Stimulated activated CD4-positive, alpha-beta T cell treated with anti-CD3 and anti-CD28 coated beads, Interleukin-4, amount 100 ng/mL, for 24 hours (primary cell): ENCODE results near the gene EPS15.

ENCODE experiments used
- DNase-seq: peaks from one replicate; pipeline ENCODE4 v3.0.0-alpha.2; 2020

Gene EPS15

DNA sequence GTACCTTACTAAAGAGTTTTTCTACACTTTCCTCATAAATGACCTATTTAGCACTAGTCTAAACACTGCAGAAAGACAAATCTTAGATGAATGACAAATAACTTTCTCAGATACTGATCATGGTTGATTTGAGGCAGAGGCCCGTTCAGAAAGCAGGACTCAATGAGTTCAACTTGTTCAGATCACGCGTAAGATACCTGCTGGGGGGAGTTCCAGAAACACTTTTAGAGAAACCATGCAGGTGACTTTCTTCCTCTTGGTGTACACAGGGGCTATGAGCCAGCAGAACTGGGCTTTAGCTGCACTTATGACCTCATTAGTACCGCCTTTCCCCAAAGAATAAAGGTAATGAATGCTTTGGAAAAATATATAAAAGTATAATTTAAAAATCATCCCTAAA, 149.9 kb downstream of the EPS15 start:
- no peak for DNase-seq

DNA sequence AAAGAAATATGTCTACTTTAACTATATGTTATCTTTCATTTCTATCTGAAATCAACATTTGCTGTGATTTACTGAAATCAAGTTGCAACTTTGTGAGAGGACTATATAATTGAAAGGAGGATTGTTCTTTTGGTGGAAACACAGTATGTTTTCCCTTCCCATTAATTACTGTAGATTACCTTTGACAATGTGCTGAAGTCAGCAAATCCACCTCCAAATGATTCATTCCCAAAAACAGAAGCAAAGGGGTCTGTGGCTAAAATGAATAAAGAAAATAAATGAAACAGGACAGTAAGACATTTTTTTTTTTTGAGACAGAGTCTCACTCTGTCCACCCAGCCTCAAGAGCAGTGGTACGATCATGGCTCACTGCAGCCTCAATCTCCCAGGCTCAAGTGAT, 153.3 kb downstream of the EPS15 start:
- no peak for DNase-seq

DNA sequence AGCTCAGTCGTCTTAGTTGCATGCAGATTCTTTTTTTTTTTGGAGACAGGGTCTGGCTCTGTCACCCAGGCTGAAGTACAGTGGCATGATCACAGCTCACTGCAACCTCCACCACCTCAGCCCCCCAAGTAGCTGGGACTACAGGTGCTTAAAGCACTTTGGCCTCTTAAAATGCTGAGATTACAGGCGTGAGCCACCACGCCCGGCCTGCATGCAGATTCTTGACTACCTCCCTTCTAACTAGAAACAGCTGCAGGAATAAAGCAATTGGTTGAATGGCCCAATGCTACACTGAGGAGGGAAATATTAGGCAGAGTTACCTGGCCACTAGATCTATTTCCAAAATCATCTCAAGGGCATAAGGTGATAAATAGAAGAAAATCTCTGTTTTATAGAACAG, 159.2 kb downstream of the EPS15 start:
- DNase-seq: no peak

DNA sequence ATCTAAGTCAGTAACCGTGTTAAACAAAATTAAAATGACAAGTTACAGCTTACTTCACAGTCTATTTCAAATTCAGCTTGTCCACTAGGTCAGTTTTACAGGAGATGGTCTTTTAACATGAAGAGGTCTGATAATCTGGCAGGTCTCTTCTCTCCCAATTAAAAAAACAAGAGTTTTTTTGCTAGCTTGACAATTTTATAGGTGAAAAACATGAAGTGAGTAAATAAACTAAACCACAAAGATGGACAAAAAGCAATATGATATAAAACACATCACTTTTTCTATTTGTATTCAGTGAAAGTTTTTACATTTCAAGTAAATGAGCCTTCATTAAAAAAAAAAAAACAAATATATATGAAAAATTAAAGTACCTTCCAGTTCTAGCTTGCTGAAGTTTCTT, 163.7 kb downstream of the EPS15 start:
- no peak for DNase-seq

DNA sequence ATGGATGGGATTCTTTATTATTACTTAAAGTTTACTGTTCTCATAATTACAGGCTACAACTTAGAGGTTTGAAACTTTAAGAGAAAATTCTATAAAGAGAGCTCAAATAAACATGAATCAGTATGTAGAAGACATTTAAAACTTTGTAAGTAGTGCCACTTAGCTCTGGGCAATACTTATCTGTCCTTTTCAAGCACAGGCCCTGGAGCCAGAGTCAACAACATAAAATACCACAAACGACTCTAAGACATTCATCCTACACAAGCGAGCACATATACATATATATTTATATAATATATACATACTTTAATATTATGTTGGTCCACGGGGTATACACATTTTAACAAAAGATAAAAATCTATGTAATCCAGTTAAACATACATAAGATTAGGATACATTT, 164.7 kb downstream of the EPS15 start:
- DNase-seq: no peak

DNA sequence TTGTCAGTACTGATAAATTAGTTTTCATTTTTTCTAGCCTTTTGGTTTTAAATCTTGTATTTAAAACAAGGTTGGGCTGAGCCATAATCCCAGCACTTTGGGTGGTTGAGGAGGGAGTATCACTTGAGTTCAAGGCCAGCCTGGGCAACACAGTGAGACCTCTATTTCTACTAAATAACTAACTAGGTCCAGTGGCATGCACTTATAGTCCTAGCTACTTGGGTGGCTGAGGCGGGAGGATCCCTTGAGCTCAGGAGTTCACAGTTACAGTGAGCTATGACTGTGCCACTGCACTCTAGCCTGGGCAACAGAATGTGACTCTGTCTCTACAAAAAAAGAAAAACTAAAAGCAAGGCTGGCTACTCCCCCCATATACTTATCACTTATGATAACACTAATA, 167.2 kb downstream of the EPS15 start:
- DNase-seq: no peak

DNA sequence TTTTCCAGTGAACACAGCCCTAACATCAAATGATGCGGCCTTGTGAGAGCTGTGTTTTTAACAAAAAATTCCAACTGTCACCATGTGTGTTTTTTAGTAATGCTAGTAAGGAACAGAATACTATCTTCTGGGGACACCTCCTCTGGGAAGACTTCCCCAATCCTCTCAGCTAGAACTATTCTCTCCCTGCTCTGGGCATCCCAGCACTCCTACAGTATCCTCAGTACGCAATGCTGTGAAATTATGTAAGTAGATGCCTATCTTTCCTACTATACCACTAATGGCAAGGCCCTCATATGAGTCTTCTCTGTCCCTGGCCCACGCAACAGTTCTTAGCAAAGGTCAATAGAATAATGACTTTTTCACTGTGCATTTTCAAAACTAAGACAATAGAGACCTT, 169.2 kb downstream of the EPS15 start:
- DNase-seq: no peak

DNA sequence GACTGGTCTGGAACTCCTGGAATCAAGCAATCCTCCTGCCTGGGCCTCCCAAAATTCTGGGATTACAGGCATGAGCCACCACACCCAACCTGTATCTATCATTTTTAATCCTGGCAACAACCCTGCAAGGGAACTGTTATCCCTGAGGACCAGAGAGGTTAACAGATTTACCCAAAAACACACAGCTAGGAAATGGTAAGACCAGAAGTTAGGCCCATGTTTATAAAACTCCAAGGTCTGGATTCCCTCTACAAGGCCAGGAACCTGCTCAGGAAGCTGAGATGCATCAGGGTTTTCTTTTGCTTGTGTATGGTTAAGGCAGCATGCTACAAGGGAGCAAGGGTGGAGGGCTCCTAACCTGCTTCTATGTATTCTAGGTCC, 170.9 kb downstream of the EPS15 start:
- DNase-seq: no peak

DNA sequence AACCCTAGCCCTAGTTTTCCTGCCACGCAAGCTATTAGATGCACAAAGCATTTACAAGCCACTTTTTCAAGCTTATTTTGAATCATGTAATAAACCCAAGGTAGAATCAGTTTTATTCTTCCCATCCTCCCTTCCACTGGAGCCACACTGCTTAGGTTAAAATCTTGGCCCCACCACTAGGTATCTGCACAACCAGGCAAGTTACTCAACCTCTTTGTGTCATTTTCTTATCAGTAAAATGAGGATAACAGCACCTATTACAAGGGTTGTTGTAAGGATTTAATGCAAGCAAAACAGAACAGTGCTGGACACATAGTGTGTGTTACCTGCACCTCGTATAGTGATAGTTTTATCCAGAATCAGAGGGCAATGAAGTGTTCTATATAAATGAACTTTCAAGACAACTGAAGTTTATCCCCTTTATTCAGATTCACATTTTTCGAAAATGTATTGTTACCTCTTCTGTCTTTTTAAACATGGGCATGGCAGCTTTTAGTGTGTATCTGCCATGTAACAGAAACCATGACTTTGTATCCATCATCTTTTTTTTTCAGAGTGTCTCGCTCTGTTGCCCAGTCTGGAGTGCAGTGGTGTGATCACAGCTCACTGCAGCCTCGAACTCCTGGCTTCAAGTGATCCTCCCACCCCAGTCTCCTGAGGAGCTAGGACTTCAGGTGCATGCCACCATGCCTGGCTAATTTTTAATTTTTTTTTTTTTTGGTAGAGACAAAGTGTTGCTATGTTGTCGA, 171.5 kb downstream of the EPS15 start:
- DNase-seq: no peak

DNA sequence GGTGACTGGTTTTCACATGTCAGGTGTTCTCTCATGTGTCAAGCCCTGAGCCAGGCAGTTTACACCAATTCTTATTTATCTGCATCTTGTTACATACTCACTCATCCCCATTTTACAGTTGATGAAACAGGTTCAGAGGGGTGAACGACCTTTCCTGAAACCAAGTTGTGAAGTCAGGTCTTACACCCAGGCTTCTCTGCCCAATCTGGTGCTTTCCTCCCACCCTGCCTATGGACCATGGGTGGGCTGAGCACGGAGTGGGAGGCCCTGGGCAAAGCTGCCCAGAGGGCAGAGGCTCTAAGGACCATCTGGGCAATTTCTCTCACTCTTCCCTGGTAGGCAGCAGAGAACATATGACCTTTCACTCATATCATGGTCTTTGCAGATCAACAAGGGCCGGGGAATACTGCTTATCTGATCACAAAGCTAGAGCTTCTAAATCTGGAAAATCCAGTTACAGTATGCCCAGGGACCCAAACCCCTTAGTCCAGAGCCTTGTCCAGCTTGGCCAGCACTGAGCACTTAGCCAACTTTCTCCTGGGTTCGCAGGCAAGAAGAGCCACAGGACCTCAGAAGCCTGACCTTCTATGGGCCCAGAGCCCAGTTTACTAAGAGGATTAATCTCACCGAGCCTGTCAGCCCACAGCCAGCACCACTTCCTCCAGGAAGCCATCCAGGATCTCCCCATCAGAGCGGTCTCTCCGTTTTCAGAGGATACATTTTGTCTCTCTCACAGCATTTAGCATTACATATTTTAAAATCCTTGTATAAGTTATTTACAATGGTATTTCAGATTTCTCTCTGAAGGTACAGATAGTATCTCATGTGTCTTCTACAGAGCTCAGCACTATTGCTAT, 172.8 kb downstream of the EPS15 start:
- no peak for DNase-seq

DNA sequence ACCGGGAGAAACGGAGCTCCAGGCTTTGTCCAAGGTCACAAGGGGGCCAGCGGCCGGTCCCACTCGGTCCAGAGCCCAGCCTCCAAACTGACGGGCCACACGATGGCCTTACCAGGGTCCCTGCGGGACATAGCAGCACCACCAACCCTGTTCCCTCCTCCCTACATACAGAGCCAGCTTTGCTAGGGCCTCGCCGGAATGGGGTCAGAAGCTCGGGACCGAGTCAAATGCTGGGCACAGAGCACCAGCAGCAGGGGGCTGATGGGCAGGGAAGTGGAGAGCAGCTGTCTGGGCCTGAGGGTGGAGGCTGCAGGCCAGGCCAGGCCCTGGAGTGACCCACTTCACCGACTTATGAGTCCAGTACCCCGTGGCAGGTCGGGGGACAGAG, 173.8 kb downstream of the EPS15 start:
- no peak for DNase-seq

DNA sequence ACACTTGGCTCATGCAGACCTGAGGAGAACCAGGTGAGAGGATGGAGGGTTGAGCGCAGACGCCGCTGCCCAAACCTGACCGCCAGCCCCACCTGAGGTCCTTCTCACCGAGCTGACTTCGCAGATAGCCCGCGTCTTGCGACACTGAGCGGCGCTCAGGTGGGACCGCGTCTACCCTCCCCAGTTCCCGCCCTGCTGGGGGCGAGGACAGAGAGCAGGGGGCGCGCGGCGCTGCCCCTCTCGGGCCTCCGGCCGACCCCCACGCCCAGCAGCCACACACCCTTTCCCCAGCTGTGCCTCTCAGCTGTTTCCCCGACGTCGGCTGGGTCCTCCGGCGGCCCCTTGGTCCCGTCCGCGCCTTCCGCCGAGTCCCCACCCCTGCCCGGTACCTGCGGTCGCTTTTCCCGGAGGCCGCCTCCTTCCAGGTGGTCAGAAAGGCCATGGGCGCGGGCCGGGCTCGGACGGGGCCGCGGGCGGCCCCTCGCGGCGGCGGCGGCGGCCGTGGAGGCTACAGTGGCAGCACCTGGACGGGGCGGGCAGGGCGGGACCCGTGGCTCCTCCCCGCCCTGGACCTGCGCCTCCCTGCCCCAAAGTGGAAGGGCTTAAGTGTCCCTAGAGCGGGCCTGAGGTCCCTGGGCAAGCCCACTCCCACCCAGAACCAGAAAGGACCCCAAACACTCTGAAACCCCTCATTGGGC, 174.3 kb downstream of the EPS15 start:
- no peak for DNase-seq

DNA sequence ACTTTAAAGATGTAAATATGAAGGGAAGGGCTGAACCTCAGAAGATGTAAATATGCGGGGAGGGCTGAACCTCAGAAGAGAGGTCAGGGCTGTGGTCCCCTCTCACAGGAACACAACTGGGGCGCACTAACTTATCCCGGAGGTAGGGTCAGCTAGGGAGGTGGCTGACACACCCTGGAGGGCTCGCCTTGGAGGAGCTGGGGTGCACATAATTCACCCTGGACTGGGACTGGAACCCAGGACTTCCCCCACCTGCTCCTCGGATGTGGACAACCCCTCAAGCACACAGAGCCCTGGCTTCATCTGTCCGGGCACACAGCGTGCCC, 174.8 kb downstream of the EPS15 start:
- no peak for DNase-seq

DNA sequence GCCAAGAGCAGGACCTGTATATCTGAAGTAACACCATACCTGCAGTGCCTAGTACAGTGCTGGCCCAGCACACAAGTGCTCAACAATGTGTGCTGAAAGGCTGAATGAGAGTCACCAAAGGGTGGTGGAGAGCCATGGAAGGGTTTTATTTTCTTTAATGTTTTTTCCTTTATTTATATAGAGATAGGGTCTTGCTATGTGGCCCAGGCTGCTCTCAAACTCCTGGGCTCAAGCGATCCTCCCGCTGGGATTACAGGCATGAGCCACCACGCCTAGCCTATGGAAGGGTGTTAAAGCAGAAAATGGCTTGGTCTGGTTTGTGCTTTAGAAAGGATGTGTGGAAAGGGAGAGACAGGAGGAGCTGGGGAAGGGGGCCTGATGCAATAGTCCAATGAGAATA, 175.4 kb downstream of the EPS15 start:
- DNase-seq: no peak

DNA sequence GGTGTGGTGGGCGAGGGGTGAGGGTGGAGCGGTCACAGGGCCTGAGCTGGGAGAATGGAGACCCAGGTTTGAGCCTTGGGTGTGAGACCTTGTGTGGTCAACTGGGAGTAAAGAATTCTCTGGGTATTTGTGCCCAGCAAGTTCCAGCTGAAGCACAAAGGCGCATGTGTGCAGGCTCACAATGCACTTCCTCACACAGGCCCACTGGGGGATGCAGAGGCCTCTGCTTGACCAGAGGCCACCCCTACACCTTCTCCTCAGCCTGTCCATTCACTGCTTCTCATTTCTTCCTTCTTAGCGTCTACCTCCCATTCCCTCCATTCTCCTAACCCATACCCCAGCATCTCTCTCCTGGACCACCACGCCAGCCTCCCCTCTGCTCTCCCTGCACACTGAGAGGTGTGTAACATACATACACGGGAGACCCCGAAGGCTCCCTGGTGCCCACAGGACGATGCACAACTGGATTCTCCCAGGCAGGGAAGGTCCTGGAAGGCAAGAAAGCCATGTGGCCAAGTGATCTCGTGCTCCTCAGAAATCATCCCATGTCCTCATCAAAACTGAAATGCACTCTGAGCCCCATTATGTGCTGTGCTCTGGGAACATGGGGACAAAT, 176.4 kb downstream of the EPS15 start:
- DNase-seq: no peak

DNA sequence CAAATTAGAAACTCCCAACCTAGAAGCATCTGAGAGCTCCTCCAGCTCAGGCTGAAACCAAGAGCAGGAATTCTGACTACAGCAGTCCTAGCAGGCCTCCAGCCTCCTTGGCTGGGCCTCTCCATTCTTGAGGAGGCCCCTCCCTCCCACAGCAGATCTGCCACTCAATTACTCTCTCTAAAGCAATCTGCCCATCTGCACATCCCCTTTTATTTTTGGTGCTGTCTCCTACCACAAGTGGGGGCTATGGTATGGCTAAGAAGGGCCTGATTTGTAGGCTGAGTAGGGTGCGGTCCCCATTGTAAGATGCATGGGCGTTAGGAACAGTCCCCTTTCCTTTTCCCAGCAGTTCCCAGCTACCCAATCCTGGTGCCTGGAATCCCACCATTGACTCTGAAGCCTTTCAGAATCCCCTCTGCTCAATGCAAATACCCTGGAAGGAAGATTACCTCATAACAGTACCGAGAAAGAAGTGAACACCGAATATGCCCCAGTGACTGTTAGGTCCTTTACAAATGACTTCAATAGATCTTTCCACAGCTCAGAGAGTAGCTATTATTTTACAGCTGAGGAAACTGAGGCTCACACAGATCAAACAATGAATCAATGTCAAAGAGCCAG, 177.1 kb downstream of the EPS15 start:
- no peak for DNase-seq

DNA sequence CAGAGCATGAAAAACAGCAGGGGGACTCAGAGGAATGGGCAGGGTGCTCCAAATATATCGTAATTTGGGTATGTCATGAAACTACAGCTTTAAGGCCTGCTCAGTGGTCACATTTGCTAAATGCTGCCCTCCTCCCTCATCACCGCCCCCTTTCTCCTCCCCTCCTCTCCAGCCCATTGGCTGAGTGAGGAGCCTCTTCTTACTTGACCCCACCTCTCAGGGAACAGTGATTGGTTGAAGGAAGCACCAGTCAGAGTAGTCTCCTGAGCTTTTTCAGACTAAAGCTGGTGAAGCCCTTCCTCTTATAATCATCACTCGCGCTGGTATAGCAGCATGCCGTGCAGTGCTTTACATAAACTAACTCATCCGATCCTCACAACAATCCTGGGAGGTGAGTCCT, 178.7 kb downstream of the EPS15 start:
- no peak for DNase-seq

DNA sequence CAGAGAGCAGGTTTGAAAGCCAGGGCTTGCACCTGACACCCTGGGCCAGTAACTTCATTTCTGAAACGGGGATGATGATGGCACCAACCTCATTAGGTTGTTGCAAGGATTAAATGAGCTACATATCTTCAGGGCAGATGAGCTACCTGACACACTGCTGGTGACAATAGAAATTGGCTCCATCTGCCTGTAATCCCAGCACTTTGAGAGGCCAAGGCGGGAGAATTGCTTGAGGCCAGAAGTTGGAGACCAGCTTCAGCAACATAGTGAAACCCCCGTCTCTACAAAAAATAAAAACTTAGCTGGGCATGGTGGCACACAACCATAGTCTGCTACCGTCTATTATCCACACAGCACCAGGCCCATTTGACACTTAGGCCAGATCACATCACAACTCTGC, 182.4 kb downstream of the EPS15 start:
- DNase-seq: no peak

DNA sequence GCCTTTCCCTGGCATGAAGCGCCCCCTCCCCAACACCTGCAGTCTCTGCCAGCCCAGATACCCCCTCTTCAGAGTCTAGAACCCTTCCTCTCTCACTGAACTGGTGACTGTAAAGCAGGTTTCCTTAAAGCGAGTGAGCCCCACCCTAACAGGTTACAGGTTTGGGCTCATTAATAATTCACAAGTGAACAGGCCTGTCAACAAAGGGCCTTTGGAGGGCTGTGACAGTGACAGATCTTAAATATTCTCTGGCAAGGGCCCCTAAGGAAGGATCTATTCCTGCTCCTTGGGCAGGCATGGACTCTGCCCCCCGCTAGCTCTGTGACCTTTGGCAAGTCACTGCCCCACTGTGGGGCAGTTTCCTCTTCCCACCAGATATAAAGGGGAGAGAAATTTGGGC, 183.1 kb downstream of the EPS15 start:
- no peak for DNase-seq

DNA sequence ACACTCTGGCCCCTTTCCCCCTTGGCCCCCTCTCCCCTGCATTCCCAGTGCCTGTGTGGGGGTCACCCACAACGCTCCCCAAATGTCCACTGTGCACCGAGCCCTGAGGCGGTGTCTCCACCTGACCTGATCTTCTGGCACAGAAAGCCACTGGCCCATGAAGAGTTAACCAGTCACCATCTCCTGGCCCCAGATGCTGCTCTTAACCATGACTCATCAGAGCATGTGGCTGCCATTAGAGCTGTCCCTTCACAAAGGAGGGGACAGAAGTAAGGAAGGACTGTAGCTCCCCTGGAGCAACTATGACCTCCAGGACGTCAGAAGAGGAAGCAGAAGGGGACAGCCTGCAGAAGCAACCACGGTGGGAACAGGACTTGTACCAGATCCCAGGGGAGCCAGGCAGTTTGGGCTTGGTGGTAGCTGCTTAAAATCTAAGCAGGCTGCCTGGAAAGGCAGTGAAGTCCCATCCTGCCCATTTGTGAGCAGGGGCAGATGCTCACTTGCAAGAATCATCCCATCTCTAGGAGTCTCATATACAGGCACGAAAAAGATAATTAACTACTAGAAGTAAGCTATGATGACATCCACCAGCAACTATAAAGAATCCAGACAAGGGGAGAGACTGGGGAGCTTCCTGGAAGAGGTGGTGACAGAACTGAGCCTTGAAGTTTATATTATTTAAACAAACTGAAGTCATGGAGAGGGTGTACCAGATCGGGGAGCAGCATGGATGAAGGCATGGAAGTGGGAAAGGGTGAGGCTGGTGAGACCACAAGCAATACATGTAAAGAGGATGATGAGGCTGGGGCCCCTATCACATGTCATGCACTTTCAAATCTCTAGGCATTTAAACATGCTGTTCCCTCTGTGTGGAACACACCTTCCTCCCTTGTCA, 187.6 kb downstream of the EPS15 start:
- DNase-seq: no peak

DNA sequence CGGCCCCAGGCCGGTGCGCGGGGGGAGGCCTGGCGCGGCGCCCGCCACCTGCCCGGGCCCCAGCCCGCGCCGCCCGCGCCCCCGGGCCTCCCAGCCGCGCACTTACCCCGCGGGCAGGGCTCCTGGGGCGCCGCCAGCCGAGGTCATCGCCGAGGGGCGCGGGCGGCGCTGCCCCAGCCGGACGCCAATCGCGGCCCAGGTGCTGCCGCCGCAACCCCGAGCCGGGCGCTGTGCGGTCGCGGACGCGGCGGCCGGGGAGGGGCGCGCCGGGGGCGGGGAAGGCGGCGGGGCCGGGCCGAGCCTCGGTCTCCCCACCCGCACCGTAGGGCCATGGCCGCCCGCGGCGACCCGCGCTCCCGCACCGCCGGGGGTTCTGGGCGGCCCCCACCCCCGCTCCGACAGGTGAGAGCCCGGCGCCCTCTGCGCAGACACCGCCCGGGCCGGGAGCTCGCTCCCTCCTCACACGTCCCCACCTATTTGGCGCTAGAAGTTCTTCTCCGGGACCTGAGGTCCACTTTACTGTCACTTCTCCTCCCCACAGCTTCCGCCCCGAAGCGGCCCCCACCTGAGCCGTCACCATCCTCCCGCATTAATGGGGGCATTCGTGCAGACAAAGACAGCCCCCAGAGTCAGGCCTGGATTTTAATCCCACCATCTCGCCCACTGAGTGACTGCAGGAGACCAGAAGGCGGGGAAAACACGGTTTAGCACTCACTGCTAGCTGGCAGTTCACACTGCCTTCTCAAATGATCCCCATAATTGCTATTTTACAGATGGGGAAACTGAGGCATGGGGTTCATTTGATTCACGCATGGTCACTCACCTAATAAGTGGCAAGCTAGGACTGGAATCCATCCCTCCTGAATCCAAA, 188.5 kb downstream of the EPS15 start, which contains the start of gene TTC39A:
TTC39A (minus strand) TSS at position 232 of the 871 bp plus-strand sequence; CDS start at position 147, 85 bp downstream.
- no peak for DNase-seq
